GM20000 (cell line): ENCODE data around the gene CAMKMT.

Experiments
- DNase-seq: peaks from one replicate; pipeline ENCODE4 v3.0.0; 2012; ENCODE audit warnings: low spot score
- TF ChIP-seq, protein P1 (sequence below): IDR thresholded peaks from 2 replicates; pipeline ENCODE4 v1.5.1; 2012; ENCODE audit warnings: mild to moderate bottlenecking, control low read depth; ENCODE audit errors: extremely low read depth, missing control alignments

Gene CAMKMT

DNA sequence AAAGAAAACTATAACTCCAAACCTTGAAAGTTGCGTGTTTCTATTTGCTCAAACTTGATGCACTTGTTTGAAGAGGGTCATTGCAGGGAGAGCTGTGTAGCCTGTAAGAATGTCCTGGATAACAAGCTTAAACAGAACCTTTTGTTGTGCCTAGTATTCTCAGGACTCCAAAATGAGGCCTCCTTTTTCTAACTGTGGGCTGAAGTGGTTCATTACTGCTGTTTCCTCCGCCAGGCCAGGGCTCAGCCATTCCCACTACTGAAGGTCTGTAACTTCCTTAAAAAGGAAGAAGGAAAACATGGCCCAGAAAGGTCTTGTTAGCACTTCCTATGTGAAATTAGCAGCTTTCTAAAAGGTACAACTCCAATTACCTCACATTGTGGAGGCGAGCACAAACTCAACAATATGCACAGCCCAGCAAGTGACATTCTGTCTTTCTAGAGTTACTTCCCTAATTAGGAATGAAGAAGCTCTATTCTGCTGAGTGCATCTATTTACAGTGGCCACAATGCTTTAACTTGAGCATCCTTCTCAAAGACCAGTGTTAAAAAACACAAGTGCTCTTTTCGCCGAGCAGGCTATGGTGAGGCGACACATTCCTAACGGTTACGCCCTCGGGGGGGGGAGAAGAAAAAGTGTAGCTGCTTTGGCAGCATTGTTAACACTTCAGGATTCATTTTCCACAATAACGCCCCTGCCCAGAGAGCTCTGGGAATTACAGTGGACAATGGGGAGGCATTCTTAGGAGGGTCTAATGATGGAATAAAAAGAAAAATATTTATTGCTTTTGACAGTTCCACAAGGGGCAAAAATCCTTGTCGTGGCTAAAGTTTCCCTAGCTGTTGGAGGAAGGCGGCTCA, 442.9 kb downstream of the CAMKMT start:
- TF ChIP-seq, protein P1, sequence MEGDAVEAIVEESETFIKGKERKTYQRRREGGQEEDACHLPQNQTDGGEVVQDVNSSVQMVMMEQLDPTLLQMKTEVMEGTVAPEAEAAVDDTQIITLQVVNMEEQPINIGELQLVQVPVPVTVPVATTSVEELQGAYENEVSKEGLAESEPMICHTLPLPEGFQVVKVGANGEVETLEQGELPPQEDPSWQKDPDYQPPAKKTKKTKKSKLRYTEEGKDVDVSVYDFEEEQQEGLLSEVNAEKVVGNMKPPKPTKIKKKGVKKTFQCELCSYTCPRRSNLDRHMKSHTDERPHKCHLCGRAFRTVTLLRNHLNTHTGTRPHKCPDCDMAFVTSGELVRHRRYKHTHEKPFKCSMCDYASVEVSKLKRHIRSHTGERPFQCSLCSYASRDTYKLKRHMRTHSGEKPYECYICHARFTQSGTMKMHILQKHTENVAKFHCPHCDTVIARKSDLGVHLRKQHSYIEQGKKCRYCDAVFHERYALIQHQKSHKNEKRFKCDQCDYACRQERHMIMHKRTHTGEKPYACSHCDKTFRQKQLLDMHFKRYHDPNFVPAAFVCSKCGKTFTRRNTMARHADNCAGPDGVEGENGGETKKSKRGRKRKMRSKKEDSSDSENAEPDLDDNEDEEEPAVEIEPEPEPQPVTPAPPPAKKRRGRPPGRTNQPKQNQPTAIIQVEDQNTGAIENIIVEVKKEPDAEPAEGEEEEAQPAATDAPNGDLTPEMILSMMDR = no peak
- peak; percentile 32 for DNase-seq

DNA sequence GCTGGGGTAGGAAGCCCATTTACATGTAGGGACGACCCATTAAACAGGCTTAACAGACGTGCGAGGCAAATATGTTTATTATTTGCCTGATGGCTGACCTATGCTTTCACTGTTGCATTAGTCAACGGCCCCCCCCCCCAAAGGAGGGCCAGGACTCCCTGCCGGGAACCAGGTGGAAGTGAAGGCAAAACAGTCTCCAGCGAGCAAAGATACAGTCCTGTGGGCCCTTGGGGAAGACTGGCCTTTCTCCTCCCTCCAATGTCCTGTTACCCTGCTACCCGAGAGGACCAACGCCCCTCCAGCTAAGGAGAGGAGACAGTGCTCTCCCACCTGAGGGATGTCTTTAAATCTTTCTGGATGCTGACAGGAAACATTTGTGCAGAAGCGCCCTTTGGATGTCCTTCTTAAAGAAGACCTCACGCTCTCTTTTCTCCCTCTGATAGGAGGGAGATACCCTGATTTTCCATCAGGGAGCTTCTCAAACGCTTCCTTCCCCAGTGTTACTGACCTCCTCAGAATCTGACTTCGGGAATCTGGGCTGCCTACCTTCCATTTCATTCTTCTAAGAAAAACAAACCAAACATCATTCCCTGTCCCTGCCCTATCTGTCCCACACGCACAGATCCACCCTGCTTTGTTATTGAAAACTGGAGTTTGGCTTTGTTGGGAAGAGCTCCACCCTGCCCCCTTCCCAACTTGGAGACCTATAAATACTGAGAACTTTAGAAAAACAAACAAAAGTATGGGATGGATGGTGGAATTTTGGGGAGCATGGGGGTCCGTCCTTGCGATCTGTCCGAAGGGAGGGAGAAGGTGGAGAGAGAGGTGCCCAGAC, 443.9 kb downstream of the CAMKMT start:
- TF ChIP-seq, protein P1 = no peak
- DNase-seq = peak; percentile 27

DNA sequence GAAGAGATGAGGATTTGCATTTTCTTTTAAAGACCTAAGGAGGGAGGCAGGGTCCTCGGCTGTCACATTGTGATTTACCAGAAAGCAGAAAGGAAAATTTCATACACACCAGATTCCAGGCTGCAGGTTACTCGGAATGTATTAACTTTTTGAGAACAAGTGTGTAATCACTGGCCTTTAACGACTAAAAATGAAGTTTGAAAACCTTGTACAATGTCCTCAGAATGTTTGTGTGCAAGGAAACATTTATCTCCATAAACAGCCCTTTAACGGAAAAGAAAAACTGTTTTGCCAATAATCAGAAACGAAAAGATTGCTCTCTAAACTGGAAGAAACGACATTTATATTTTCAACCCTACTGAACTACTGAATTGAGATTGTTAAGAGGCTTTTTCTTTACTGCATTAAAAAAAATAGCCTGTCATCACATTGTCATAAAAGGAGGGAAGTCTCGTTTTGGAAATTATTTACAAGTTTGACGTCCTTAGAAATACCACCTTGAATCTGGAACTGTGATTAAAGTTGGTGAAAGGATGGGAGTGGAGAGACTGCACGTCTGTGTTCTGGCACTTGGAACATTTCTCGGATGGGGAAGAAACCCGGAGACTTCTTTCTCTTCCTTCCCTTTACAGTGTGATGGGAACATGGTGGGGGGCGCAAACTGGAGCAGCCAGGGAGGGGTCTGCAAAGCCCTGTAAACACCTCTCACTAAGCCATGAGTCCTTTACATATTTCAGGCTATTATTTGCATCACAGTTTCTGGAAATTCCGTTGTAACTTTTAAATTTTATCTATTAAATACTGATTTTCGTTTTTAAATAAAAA, 445.7 kb downstream of the CAMKMT start:
- TF ChIP-seq, protein P1 = no peak
- no peak for DNase-seq

DNA sequence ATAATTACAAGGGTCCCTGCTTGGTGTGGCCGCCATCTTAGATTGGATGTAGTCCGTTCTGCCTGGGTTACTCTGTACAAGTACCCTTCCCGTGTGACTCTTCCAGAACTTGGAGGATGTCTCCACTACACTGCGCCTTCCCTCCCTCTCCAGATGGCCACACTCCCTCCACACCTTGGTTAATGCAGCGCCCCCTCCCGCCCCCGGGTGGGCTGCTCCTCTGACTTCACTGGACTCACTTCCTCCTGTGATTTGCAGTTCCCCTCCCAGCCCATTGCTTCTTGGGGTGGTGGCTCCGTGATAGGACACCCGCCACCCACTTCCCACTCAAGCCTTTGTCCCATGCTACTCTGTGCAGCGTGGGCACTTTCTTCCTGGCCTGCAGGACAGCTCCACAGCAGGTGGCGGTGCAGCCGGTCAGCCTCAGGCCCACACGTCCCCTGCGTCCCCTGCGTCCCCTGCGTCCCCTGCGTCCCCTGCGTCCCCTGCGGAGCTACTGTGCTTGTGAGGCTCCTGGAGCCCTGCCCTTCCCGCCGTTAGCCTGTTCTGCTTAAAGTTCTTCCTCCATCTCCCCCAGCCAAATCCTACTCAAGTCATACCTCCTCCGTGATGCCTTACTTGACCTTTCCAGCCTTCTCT, 449.3 kb downstream of the CAMKMT start:
- DNase-seq = no peak
- TF ChIP-seq, protein P1 = no peak

DNA sequence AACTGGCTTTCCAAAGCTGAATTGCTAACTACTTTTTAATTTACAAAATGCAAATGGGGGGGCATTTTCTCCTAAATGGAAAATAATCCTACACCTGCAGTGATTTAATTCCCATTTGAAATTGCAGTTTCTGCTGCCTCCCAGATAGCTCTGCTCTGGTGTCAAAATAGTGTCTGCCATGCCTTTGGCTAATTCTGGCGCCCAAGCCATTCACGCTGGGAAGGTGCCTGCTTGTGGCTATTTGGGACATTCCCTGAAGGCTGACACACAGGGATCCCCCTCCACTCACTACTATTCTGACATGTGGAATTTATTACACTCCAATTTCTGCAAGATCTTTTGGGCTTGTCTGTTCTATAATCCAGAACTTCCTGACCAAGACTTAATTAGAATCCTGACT, 451.4 kb downstream of the CAMKMT start:
- no peak for DNase-seq
- TF ChIP-seq, protein P1 = no peak

DNA sequence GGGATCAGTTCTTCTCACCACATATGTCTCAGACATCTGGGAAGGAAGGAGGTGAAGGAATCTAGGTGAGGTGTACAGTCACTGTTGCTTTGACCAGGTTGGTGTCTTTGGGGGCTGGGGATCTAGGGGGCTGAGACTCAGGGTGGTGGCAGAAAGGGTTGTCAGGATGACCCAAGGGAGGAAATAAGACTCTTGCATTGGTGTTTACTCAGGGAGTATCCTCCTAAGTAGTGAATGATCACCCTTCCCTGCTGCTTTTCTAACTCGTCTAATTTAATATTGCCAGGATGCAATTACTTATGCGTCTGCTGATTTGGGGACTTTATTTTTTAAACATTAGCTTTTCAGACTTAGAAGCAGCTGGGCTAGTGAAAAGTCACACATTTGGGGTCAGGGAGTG, 451.9 kb downstream of the CAMKMT start:
- TF ChIP-seq, protein P1 = no peak
- DNase-seq = no peak
